Spinal cord (tissue), 4 donors: Measurements from ENCODE around the gene SPDYE16. TPM values are rescaled to one million over a fixed set of nuclear protein-coding genes. Genes with fewer than 3 reads are reported as not detected.

ENCODE experiments used
- polyA plus RNA-seq, 2 donors: library from polyadenylated mRNA; unstranded; fragments of 120-200 nt; gene quantifications; one replicate each; pipeline ENCODE4 v1.2.1, GENCODE V29; 2013; ENCODE audit not compliant: insufficient read length in 2 of 2
- small RNA-seq: library from RNA; depleted of rRNA; stranded (forward); fragments of <200 nt; gene quantifications from one replicate; pipeline ENCODE3, GENCODE V24; 2014; ENCODE audit warnings: low replicate concordance
- total RNA-seq, 2 donors: library from RNA; depleted of rRNA in 1 of 2; stranded (reverse); fragments of 120-200 nt in 1 of 2; fragments of >200 nt in 1 of 2; gene quantifications; one replicate each; pipeline versions ENCODE4 v1.2.3 to v1.2.4, GENCODE V29; 2013 to 2014

Gene SPDYE16
- total and polyA plus RNA-seq, 4 donors: 0.28 to 8.1 (median 1.5) TPM; not detected in 1

Small RNA genes lying within 50 kb of the gene (small RNA-seq; reads per million reads assigned to genes)
- not detected for gene RF00019

Other genes with a start within 250 kb of the SPDYE16 start
- gene HSPB1, start 240.6 kb downstream of the SPDYE16 start, total RNA-seq: 10 to 100 TPM; 17.4 to 55.2 TPM
- 100 to 1,000 TPM; 201 to 214 TPM for gene HSPB1, start 240.6 kb downstream of the SPDYE16 start, polyA plus RNA-seq
- gene YWHAG, start 184.3 kb downstream of the SPDYE16 start, total RNA-seq: 100 to 1,000 TPM in 1 of 2 donors, 10 to 100 TPM in 1; 72.6 to 428 TPM
- 100 to 1,000 TPM; 574 to 669 TPM for gene YWHAG, start 184.3 kb downstream of the SPDYE16 start, polyA plus RNA-seq
- 1 to 10 TPM; 1.9 to 3.1 TPM for gene SSC4D, start 133.6 kb downstream of the SPDYE16 start, total RNA-seq
- 1 to 10 TPM; 3.1 to 4.3 TPM for gene SSC4D, start 133.6 kb downstream of the SPDYE16 start, polyA plus RNA-seq
- 1 to 10 TPM in 1 of 2 donors, under 1 TPM in 1; 0.59 to 2.3 TPM for gene ZP3, start 118.3 kb downstream of the SPDYE16 start, total RNA-seq
- gene ZP3, start 118.3 kb downstream of the SPDYE16 start, polyA plus RNA-seq: 1 to 10 TPM; 1.1 to 1.5 TPM
- 1 to 10 TPM; 3.6 to 7.1 TPM for gene DTX2, start 81.6 kb downstream of the SPDYE16 start, total RNA-seq
- 10 to 100 TPM in 1 of 2 donors, 1 to 10 TPM in 1; 8.4 to 11.4 TPM for gene DTX2, start 81.6 kb downstream of the SPDYE16 start, polyA plus RNA-seq
- 1 to 10 TPM in 1 of 2 donors, under 1 TPM in 1; 0.89 to 1.3 TPM for gene UPK3B, start 32.7 kb downstream of the SPDYE16 start, total RNA-seq
- gene UPK3B, start 32.7 kb downstream of the SPDYE16 start, polyA plus RNA-seq: 1 to 10 TPM in 1 of 2 donors, under 1 TPM in 1; 0.25 to 1.0 TPM
- gene POMZP3, start 84.0 kb upstream of the SPDYE16 start, total RNA-seq: 1 to 10 TPM; 4.7 to 5.0 TPM
- gene POMZP3, start 84.0 kb upstream of the SPDYE16 start, polyA plus RNA-seq: 10 to 100 TPM; 26.8 to 30.4 TPM